ENCODE data around the gene ALDH1A2. TPM values are rescaled to one million over a fixed set of nuclear protein-coding genes. Genes with fewer than 3 reads are reported as not detected.
"Not testable (repeated sequence)": the region's sequence is repeated elsewhere in the genome, so short reads cannot be mapped to it uniquely, and the experiment has no call there.

ALDH1A2 gene
- 100 to 1,000 TPM; 239 to 353 (median 309) TPM for polyA plus RNA-seq (ENCODE audit: insufficient read length in 3 of 3)
- long read RNA-seq, donor 1, full-length matches to known transcripts, result 55 of 65 reads
- long read RNA-seq, donor 1, partial matches to known transcripts, result 10 of 65 reads
- long read RNA-seq, donor 1, other reads (novel, unspliced or antisense), result 0 of 65 reads
- long read RNA-seq, donor 2, full-length matches to known transcripts, result 37 of 42 reads
- long read RNA-seq, donor 2, partial matches to known transcripts, result 5 of 42 reads
- long read RNA-seq, donor 2, other reads (novel, unspliced or antisense), result 0 of 42 reads
- long read RNA-seq, donor 3, full-length matches to known transcripts, result 78 of 175 reads
- long read RNA-seq, donor 3, partial matches to known transcripts, result 90 of 175 reads
- long read RNA-seq, donor 3, other reads (novel, unspliced or antisense), result 7 of 175 reads
- long read RNA-seq, donor 4, full-length matches to known transcripts, result 32 of 74 reads
- long read RNA-seq, donor 4, partial matches to known transcripts, result 42 of 74 reads
- long read RNA-seq, donor 4, other reads (novel, unspliced or antisense), result 0 of 74 reads
- long read RNA-seq, donor 5, result 0 reads
- long read RNA-seq, donor 6, full-length matches to known transcripts, result 33 of 61 reads
- long read RNA-seq, donor 6, partial matches to known transcripts, result 28 of 61 reads
- long read RNA-seq, donor 6, other reads (novel, unspliced or antisense), result 0 of 61 reads
- long read RNA-seq, donor 7, full-length matches to known transcripts, result 54 of 109 reads
- long read RNA-seq, donor 7, partial matches to known transcripts, result 49 of 109 reads
- long read RNA-seq, donor 7, other reads (novel, unspliced or antisense), result 6 of 109 reads
- long read RNA-seq, donor 8, result 0 reads
- long read RNA-seq, donor 9, full-length matches to known transcripts, result 51 of 67 reads
- long read RNA-seq, donor 9, partial matches to known transcripts, result 16 of 67 reads
- long read RNA-seq, donor 9, other reads (novel, unspliced or antisense), result 0 of 67 reads
- long read RNA-seq, donor 10, full-length matches to known transcripts, result 44 of 56 reads
- long read RNA-seq, donor 10, partial matches to known transcripts, result 12 of 56 reads
- long read RNA-seq, donor 10, other reads (novel, unspliced or antisense), result 0 of 56 reads
- long read RNA-seq, donor 11, full-length matches to known transcripts, result 42 of 55 reads
- long read RNA-seq, donor 11, partial matches to known transcripts, result 13 of 55 reads
- long read RNA-seq, donor 11, other reads (novel, unspliced or antisense), result 0 of 55 reads
- long read RNA-seq, donor 12, full-length matches to known transcripts, result 26 of 26 reads
- long read RNA-seq, donor 12, partial matches to known transcripts, result 0 of 26 reads
- long read RNA-seq, donor 12, other reads (novel, unspliced or antisense), result 0 of 26 reads
- long read RNA-seq, donor 13, result 0 reads
- long read RNA-seq, donor 14, full-length matches to known transcripts, result 67 of 80 reads
- long read RNA-seq, donor 14, partial matches to known transcripts, result 13 of 80 reads
- long read RNA-seq, donor 14, other reads (novel, unspliced or antisense), result 0 of 80 reads
- long read RNA-seq, donor 15, full-length matches to known transcripts, result 25 of 36 reads
- long read RNA-seq, donor 15, partial matches to known transcripts, result 11 of 36 reads
- long read RNA-seq, donor 15, other reads (novel, unspliced or antisense), result 0 of 36 reads
- long read RNA-seq, donor 16, full-length matches to known transcripts, result 140 of 213 reads
- long read RNA-seq, donor 16, partial matches to known transcripts, result 62 of 213 reads
- long read RNA-seq, donor 16, other reads (novel, unspliced or antisense), result 11 of 213 reads

- peak in 5 of 11 donors; percentile 62 to 76 (median 75) for DNase-seq (ENCODE audit: extremely low read depth in 1 of 11, low read depth in 9 of 11, low spot score in 4 of 11)
Measured at GRCh38 chr15:58065445-58066041, at the start of gene ALDH1A2. Gene ALDH1A2 (minus strand): TSS chr15:58065711. CDS start chr15:58065650, 61 bp downstream.

GRCh38 chr15:58114812-58115211, 49.3 kb upstream of the ALDH1A2 start:
- no peak for DNase-seq (ENCODE audit: extremely low read depth in 1 of 11, low read depth in 9 of 11, low spot score in 4 of 11)

- no peak for DNase-seq (ENCODE audit: extremely low read depth in 1 of 11, low read depth in 9 of 11, low spot score in 4 of 11)
Measured at GRCh38 chr15:58114388-58114787, 48.9 kb upstream of the ALDH1A2 start.

- not testable (repeated sequence) for DNase-seq (ENCODE audit: extremely low read depth in 1 of 11, low read depth in 9 of 11, low spot score in 4 of 11)
Measured at GRCh38 chr15:58113358-58113757, 47.8 kb upstream of the ALDH1A2 start.

GRCh38 chr15:58111718-58112104, 46.2 kb upstream of the ALDH1A2 start:
- DNase-seq (ENCODE audit: extremely low read depth in 1 of 11, low read depth in 9 of 11, low spot score in 4 of 11), result no peak

- no peak for DNase-seq (ENCODE audit: extremely low read depth in 1 of 11, low read depth in 9 of 11, low spot score in 4 of 11)
Measured at GRCh38 chr15:58110999-58111717, 45.6 kb upstream of the ALDH1A2 start.

- DNase-seq (ENCODE audit: extremely low read depth in 1 of 11, low read depth in 9 of 11, low spot score in 4 of 11), result no peak
Measured at GRCh38 chr15:58109419-58109818, 43.9 kb upstream of the ALDH1A2 start.

- DNase-seq (ENCODE audit: extremely low read depth in 1 of 11, low read depth in 9 of 11, low spot score in 4 of 11), result no peak
Measured at GRCh38 chr15:58108117-58108516, 42.6 kb upstream of the ALDH1A2 start.

- DNase-seq (ENCODE audit: extremely low read depth in 1 of 11, low read depth in 9 of 11, low spot score in 4 of 11), result no peak
Measured at GRCh38 chr15:58103482-58103881, 38.0 kb upstream of the ALDH1A2 start.

- no peak for DNase-seq (ENCODE audit: extremely low read depth in 1 of 11, low read depth in 9 of 11, low spot score in 4 of 11)
Measured at GRCh38 chr15:58096529-58097084, 31.1 kb upstream of the ALDH1A2 start.

- no peak for DNase-seq (ENCODE audit: extremely low read depth in 1 of 11, low read depth in 9 of 11, low spot score in 4 of 11)
Measured at GRCh38 chr15:58095415-58095814, 29.9 kb upstream of the ALDH1A2 start.

- no peak for DNase-seq (ENCODE audit: extremely low read depth in 1 of 11, low read depth in 9 of 11, low spot score in 4 of 11)
Measured at GRCh38 chr15:58087871-58088270, 22.4 kb upstream of the ALDH1A2 start.

- no peak for DNase-seq (ENCODE audit: extremely low read depth in 1 of 11, low read depth in 9 of 11, low spot score in 4 of 11)
Measured at GRCh38 chr15:58086491-58086890, 21.0 kb upstream of the ALDH1A2 start.

GRCh38 chr15:58083526-58083925, 18.0 kb upstream of the ALDH1A2 start:
- DNase-seq (ENCODE audit: extremely low read depth in 1 of 11, low read depth in 9 of 11, low spot score in 4 of 11), result no peak

- no peak for DNase-seq (ENCODE audit: extremely low read depth in 1 of 11, low read depth in 9 of 11, low spot score in 4 of 11)
Measured at GRCh38 chr15:58081891-58082290, 16.4 kb upstream of the ALDH1A2 start.

GRCh38 chr15:58081456-58081855, 15.9 kb upstream of the ALDH1A2 start:
- DNase-seq (ENCODE audit: extremely low read depth in 1 of 11, low read depth in 9 of 11, low spot score in 4 of 11), result no peak

GRCh38 chr15:58080959-58081358, 15.4 kb upstream of the ALDH1A2 start:
- DNase-seq (ENCODE audit: extremely low read depth in 1 of 11, low read depth in 9 of 11, low spot score in 4 of 11), result not testable (repeated sequence)
